ENCODE data around the gene PCDHA1.
"Not testable (repeated sequence)": the region's sequence is repeated elsewhere in the genome, so short reads cannot be mapped to it uniquely, and the experiment has no call there.

Gene PCDHA1

GRCh38 chr5:140875085-140876065, 89.4 kb downstream of the PCDHA1 start, which contains the start of gene PCDHA12:
Gene PCDHA12, plus strand, starts transcription at chr5:140875308. Its CDS starts 165 bp downstream, at chr5:140875473.
- no peaks in the 10 kb centered on the region for H3K27me3 ChIP-seq (replicated peaks)
- DNase-seq: no peak
- TF ChIP-seq, protein P1, sequence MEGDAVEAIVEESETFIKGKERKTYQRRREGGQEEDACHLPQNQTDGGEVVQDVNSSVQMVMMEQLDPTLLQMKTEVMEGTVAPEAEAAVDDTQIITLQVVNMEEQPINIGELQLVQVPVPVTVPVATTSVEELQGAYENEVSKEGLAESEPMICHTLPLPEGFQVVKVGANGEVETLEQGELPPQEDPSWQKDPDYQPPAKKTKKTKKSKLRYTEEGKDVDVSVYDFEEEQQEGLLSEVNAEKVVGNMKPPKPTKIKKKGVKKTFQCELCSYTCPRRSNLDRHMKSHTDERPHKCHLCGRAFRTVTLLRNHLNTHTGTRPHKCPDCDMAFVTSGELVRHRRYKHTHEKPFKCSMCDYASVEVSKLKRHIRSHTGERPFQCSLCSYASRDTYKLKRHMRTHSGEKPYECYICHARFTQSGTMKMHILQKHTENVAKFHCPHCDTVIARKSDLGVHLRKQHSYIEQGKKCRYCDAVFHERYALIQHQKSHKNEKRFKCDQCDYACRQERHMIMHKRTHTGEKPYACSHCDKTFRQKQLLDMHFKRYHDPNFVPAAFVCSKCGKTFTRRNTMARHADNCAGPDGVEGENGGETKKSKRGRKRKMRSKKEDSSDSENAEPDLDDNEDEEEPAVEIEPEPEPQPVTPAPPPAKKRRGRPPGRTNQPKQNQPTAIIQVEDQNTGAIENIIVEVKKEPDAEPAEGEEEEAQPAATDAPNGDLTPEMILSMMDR (IDR thresholded peaks at IDR 0.05; ENCODE audit: low read depth, low read length, missing control alignments): no peak
- in situ Hi-C loops (cut with HindIII; ENCODE audit: low pct_ligation_motif_present, low sequenced_read_pairs): no loop called here
- no peak within 1 kb of the TSS for H3K27ac ChIP-seq
- H3K4me3 ChIP-seq (ENCODE audit: low read depth, low read length): no peak within 1 kb of the TSS
- H3K36me3 ChIP-seq (replicated peaks): no peaks in the 10 kb centered on the region

- H3K27ac ChIP-seq; H3K4me3 ChIP-seq (ENCODE audit: low read depth, low read length); DNase-seq; in situ Hi-C loops (cut with HindIII; ENCODE audit: low pct_ligation_motif_present, low sequenced_read_pairs); H3K27me3 ChIP-seq (replicated peaks); H3K36me3 ChIP-seq (replicated peaks): not testable (repeated sequence)
Observed at GRCh38 chr5:140876541-140877261, 90.8 kb downstream of the PCDHA1 start.

GRCh38 chr5:140877262-140877581, 91.3 kb downstream of the PCDHA1 start:
- H3K4me3 ChIP-seq (ENCODE audit: low read depth, low read length): no peak overlapping the region
- TF ChIP-seq, protein P1 (IDR thresholded peaks at IDR 0.05; ENCODE audit: low read depth, low read length, missing control alignments): no peak
- in situ Hi-C loops (cut with HindIII; ENCODE audit: low pct_ligation_motif_present, low sequenced_read_pairs): no loop called here
- no peak overlapping the region for H3K27ac ChIP-seq
- no peaks in the 10 kb centered on the region for H3K27me3 ChIP-seq (replicated peaks)
- H3K36me3 ChIP-seq (replicated peaks): no peaks in the 10 kb centered on the region
- DNase-seq: no peak

GRCh38 chr5:140881889-140882590, 96.1 kb downstream of the PCDHA1 start, which contains the start of gene PCDHA13:
Gene PCDHA13, plus strand, starts transcription at chr5:140882124. Its CDS starts 145 bp downstream, at chr5:140882269.
- no peak within 1 kb of the TSS for H3K27ac ChIP-seq
- no peak within 1 kb of the TSS for H3K4me3 ChIP-seq (ENCODE audit: low read depth, low read length)
- no peaks in the 10 kb centered on the region for H3K36me3 ChIP-seq (replicated peaks)
- in situ Hi-C loops (cut with HindIII; ENCODE audit: low pct_ligation_motif_present, low sequenced_read_pairs): no loop called here
- no peaks in the 10 kb centered on the region for H3K27me3 ChIP-seq (replicated peaks)
- DNase-seq: no peak
- TF ChIP-seq, protein P1 (IDR thresholded peaks at IDR 0.05; ENCODE audit: low read depth, low read length, missing control alignments): peak; percentile 6

GRCh38 chr5:140882591-140882899, 96.6 kb downstream of the PCDHA1 start:
- DNase-seq: no peak
- no peaks in the 10 kb centered on the region for H3K27me3 ChIP-seq (replicated peaks)
- in situ Hi-C loops (cut with HindIII; ENCODE audit: low pct_ligation_motif_present, low sequenced_read_pairs): no loop called here
- TF ChIP-seq, protein P1 (IDR thresholded peaks at IDR 0.05; ENCODE audit: low read depth, low read length, missing control alignments): no peak
- no peaks in the 10 kb centered on the region for H3K36me3 ChIP-seq (replicated peaks)
- no peak overlapping the region for H3K4me3 ChIP-seq (ENCODE audit: low read depth, low read length)
- H3K27ac ChIP-seq: no peak overlapping the region

GRCh38 chr5:140883373-140883772, 97.4 kb downstream of the PCDHA1 start:
- Histone ChIP-seq H3K4me3 (ENCODE audit: low read depth, low read length) (no peak overlapping the region), H3K27ac (no peak overlapping the region), H3K36me3 (replicated peaks) (no peaks in the 10 kb centered on the region), H3K27me3 (replicated peaks) (no peaks in the 10 kb centered on the region)
- in situ Hi-C loops (cut with HindIII; ENCODE audit: low pct_ligation_motif_present, low sequenced_read_pairs): no loop called here
- TF ChIP-seq, protein P1 (IDR thresholded peaks at IDR 0.05; ENCODE audit: low read depth, low read length, missing control alignments): no peak
- DNase-seq: no peak
